GM18511 (cell line): ENCODE results near the gene PI16.

Experiments
- ATAC-seq: cut with Tn5 transposase; IDR thresholded peaks from one replicate; pipeline ENCODE4 v1.9.1; 2021; ENCODE audit warnings: mild to moderate bottlenecking, moderate library complexity; ENCODE audit not compliant: unreplicated experiment

The PI16 gene

GRCh38 chr6:36997811-36998722, 43.5 kb downstream of the PI16 start:
- no peak for ATAC-seq

GRCh38 chr6:36998723-36999038, 44.1 kb downstream of the PI16 start:
- no peak for ATAC-seq

- ATAC-seq = no peak
Measured at GRCh38 chr6:36999061-36999750, 44.7 kb downstream of the PI16 start.

- ATAC-seq = no peak
Measured at GRCh38 chr6:36999751-37000125, 45.2 kb downstream of the PI16 start.

GRCh38 chr6:37004044-37004980, 49.8 kb downstream of the PI16 start:
- ATAC-seq = no peak

- ATAC-seq = peak; percentile 68
Measured at GRCh38 chr6:37005061-37005810, 50.7 kb downstream of the PI16 start, which contains the start of gene FGD2. TSS of gene FGD2 (plus strand) at chr6:37005655. CDS start at chr6:37005818, 163 bp downstream.

GRCh38 chr6:37005827-37006567, 51.5 kb downstream of the PI16 start:
- no peak for ATAC-seq

GRCh38 chr6:37006793-37007339, 52.3 kb downstream of the PI16 start:
- peak; percentile 9 for ATAC-seq

- ATAC-seq = peak; percentile 42
Measured at GRCh38 chr6:37007340-37008043, 53.0 kb downstream of the PI16 start.

GRCh38 chr6:37008484-37009465, 54.2 kb downstream of the PI16 start:
- ATAC-seq = no peak

GRCh38 chr6:37010402-37010892, 55.9 kb downstream of the PI16 start:
- ATAC-seq = no peak

- ATAC-seq = no peak
Measured at GRCh38 chr6:37011656-37012378, 57.3 kb downstream of the PI16 start.

- no peak for ATAC-seq
Measured at GRCh38 chr6:37013516-37014491, 59.3 kb downstream of the PI16 start.
